ENCODE results near the gene INTS11.

DNA sequence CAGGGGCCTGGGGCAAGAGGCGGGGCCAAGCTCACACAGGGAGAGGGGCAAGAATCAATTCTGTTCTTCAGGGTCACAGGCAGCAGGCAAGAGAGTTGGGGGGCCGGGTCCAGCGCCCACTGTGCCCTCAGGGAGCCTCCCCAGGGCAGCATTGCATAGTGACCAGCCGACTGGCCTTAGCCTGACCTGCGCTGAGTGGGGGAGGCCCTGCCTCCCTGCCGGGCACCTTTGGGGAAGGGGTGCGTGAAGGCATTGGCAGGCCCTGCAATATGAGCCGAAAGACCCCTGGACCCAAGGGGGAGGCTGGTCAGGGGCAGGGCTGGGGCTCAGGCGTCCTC lies 32.0 kb downstream of the INTS11 start:
- TF ChIP-seq SP1 (IDR thresholded peaks at IDR 0.05) (no peak), SP1 (CRISPR knock-in tag; IDR thresholded peaks at IDR 0.05) (no peak), MED8 (CRISPR knock-in tag; IDR thresholded peaks at IDR 0.05; ENCODE audit: insufficient replicate concordance) (no peak), JUND (CRISPR knock-in tag; IDR thresholded peaks at IDR 0.05) (no peak), IKZF5 (CRISPR knock-in tag; IDR thresholded peaks at IDR 0.05) (no peak), TCF7L2 (IDR thresholded peaks at IDR 0.05; ENCODE audit: low read depth, low read length) (no peak), TBP (CRISPR knock-in tag; IDR thresholded peaks at IDR 0.05) (no peak), ZMYM3 (CRISPR knock-in tag; IDR thresholded peaks at IDR 0.05) (no peak), BHLHE40 (IDR thresholded peaks at IDR 0.05; ENCODE audit: low read length) (no peak), POLR2AphosphoS5 (IDR thresholded peaks at IDR 0.05; ENCODE audit: low read depth, low read length) (no peak), EZH2 (conservative IDR thresholded peaks at IDR 0.05; ENCODE audit: low read depth, low read length) (no peak), IRF2 (CRISPR knock-in tag; IDR thresholded peaks at IDR 0.05) (no peak)
- TF ChIP-seq, protein P1, sequence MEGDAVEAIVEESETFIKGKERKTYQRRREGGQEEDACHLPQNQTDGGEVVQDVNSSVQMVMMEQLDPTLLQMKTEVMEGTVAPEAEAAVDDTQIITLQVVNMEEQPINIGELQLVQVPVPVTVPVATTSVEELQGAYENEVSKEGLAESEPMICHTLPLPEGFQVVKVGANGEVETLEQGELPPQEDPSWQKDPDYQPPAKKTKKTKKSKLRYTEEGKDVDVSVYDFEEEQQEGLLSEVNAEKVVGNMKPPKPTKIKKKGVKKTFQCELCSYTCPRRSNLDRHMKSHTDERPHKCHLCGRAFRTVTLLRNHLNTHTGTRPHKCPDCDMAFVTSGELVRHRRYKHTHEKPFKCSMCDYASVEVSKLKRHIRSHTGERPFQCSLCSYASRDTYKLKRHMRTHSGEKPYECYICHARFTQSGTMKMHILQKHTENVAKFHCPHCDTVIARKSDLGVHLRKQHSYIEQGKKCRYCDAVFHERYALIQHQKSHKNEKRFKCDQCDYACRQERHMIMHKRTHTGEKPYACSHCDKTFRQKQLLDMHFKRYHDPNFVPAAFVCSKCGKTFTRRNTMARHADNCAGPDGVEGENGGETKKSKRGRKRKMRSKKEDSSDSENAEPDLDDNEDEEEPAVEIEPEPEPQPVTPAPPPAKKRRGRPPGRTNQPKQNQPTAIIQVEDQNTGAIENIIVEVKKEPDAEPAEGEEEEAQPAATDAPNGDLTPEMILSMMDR (CRISPR knock-in tag; IDR thresholded peaks at IDR 0.05), result no peak
- TF ChIP-seq, protein P2, sequence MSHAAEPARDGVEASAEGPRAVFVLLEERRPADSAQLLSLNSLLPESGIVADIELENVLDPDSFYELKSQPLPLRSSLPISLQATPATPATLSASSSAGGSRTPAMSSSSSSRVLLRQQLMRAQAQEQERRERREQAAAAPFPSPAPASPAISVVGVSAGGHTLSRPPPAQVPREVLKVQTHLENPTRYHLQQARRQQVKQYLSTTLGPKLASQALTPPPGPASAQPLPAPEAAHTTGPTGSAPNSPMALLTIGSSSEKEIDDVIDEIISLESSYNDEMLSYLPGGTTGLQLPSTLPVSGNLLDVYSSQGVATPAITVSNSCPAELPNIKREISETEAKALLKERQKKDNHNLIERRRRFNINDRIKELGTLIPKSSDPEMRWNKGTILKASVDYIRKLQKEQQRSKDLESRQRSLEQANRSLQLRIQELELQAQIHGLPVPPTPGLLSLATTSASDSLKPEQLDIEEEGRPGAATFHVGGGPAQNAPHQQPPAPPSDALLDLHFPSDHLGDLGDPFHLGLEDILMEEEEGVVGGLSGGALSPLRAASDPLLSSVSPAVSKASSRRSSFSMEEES (CRISPR knock-in tag; IDR thresholded peaks at IDR 0.05), result no peak
